Right forelimb (tissue), 1 donor: Measurements from ENCODE around the gene BLCAP.
"Not testable (repeated sequence)": the region's sequence is repeated elsewhere in the genome, so short reads cannot be mapped to it uniquely, and the experiment has no call there.

Experiments
- DNase-seq: peaks from one replicate; pipeline ENCODE4 v3.0.0-alpha.2; 2018

Gene BLCAP

GRCh38 chr20:37556538-37556937 lies 28.9 kb upstream of the BLCAP start:
- no peak for DNase-seq

GRCh38 chr20:37554721-37555298 lies 27.1 kb upstream of the BLCAP start:
- DNase-seq = not testable (repeated sequence)

- no peak for DNase-seq
Observed at GRCh38 chr20:37552415-37552814, 24.7 kb upstream of the BLCAP start.

GRCh38 chr20:37551660-37552059 lies 24.0 kb upstream of the BLCAP start:
- DNase-seq = not testable (repeated sequence)

- not testable (repeated sequence) for DNase-seq
Observed at GRCh38 chr20:37550101-37550920, 22.6 kb upstream of the BLCAP start.

- no peak for DNase-seq
Observed at GRCh38 chr20:37547912-37548311, 20.2 kb upstream of the BLCAP start.

GRCh38 chr20:37545516-37545915 lies 17.8 kb upstream of the BLCAP start:
- no peak for DNase-seq

- no peak for DNase-seq
Observed at GRCh38 chr20:37544386-37544785, 16.7 kb upstream of the BLCAP start.

GRCh38 chr20:37543828-37544227 lies 16.2 kb upstream of the BLCAP start:
- DNase-seq = no peak

GRCh38 chr20:37542281-37542680 lies 14.6 kb upstream of the BLCAP start:
- no peak for DNase-seq

- DNase-seq = no peak
Observed at GRCh38 chr20:37541326-37541725, 13.7 kb upstream of the BLCAP start.

- not testable (repeated sequence) for DNase-seq
Observed at GRCh38 chr20:37540838-37541237, 13.2 kb upstream of the BLCAP start.

- DNase-seq = no peak
Observed at GRCh38 chr20:37540001-37540400, 12.3 kb upstream of the BLCAP start.

GRCh38 chr20:37539424-37539823 lies 11.7 kb upstream of the BLCAP start:
- DNase-seq = no peak

- DNase-seq = no peak
Observed at GRCh38 chr20:37538003-37538402, 10.3 kb upstream of the BLCAP start.

- no peak for DNase-seq
Observed at GRCh38 chr20:37537505-37537904, 9.8 kb upstream of the BLCAP start.

- no peak for DNase-seq
Observed at GRCh38 chr20:37535443-37536132, 7.9 kb upstream of the BLCAP start.

- peak; percentile 65 for DNase-seq
Observed at GRCh38 chr20:37534401-37535157, 6.9 kb upstream of the BLCAP start.

GRCh38 chr20:37533154-37533715 lies 5.6 kb upstream of the BLCAP start:
- DNase-seq = no peak

- DNase-seq = no peak
Observed at GRCh38 chr20:37531856-37532255, 4.2 kb upstream of the BLCAP start.

- no peak for DNase-seq
Observed at GRCh38 chr20:37530696-37531095, 3.0 kb upstream of the BLCAP start.

- DNase-seq = no peak
Observed at GRCh38 chr20:37529968-37530600, 2.4 kb upstream of the BLCAP start.
